ENCODE data around the gene OR2V2. TPM values are rescaled to one million over a fixed set of nuclear protein-coding genes. Genes with fewer than 3 reads are reported as not detected.

OR2V2 gene
- total and polyA plus RNA-seq, 4 donors = not detected

GRCh38 chr5:181130832-181131496 lies 16.4 kb upstream of the OR2V2 start, which contains the start of gene OR2V1:
Gene OR2V1, minus strand, starts transcription at chr5:181131169. Its CDS starts 5,865 bp downstream, at chr5:181125304.
- peaks cover 0 to 22% (median 6%) of the 10 kb centered on the region in 3 donors for H3K27me3 ChIP-seq (ENCODE audit: control insufficient read depth in 3 of 3, insufficient read depth in 3 of 3, low read length in 2 of 3)
- no peak within 1 kb of the TSS for H3K27ac ChIP-seq (ENCODE audit: low read depth in 1 of 2, low read length in 1 of 2)
- no peak within 1 kb of the TSS for H3K9ac ChIP-seq (ENCODE audit: insufficient read depth in 1 of 2, low read length in 2 of 2)
- no peaks in the 10 kb centered on the region for H3K9me3 ChIP-seq (ENCODE audit: control insufficient read depth in 4 of 4, insufficient read depth in 3 of 4, low read length in 3 of 4)
- WGBS, 2 donors = 77 to 83% methylated on average over 14 of the region's 14 CpGs
- DNase-seq = no peak
- ATAC-seq (ENCODE audit: insufficient read depth, low FRiP score) = no peak
- peaks cover 0 to 2% (median 0%) of the 10 kb centered on the region in 5 donors for H3K4me1 ChIP-seq (ENCODE audit: control insufficient read depth in 5 of 5, insufficient read depth in 5 of 5, low read length in 5 of 5)
- H3K4me3 ChIP-seq = no peak within 1 kb of the TSS
- TF ChIP-seq CTCF (IDR thresholded peaks at IDR 0.05; ENCODE audit: control extremely low read depth, extremely low read depth) = no peak
- H3K36me3 ChIP-seq (ENCODE audit: control insufficient read depth in 4 of 4, insufficient read depth in 4 of 4, low read length in 4 of 4) = no peaks in the 10 kb centered on the region

GRCh38 chr5:181131514-181131913 lies 15.9 kb upstream of the OR2V2 start:
- peaks cover 0 to 4% (median 1%) of the 10 kb centered on the region in 4 donors for H3K9me3 ChIP-seq (ENCODE audit: control insufficient read depth in 4 of 4, insufficient read depth in 3 of 4, low read length in 3 of 4)
- no peak overlapping the region for H3K4me3 ChIP-seq
- H3K9ac ChIP-seq (ENCODE audit: insufficient read depth in 1 of 2, low read length in 2 of 2) = no peak overlapping the region
- WGBS, 2 donors = 77 to 81% methylated on average over 11 of the region's 11 CpGs
- ATAC-seq (ENCODE audit: insufficient read depth, low FRiP score) (no peak), DNase-seq (no peak)
- peaks cover 0 to 2% (median 0%) of the 10 kb centered on the region in 5 donors for H3K4me1 ChIP-seq (ENCODE audit: control insufficient read depth in 5 of 5, insufficient read depth in 5 of 5, low read length in 5 of 5)
- TF ChIP-seq CTCF (IDR thresholded peaks at IDR 0.05; ENCODE audit: control extremely low read depth, extremely low read depth) = no peak
- no peaks in the 10 kb centered on the region for H3K36me3 ChIP-seq (ENCODE audit: control insufficient read depth in 4 of 4, insufficient read depth in 4 of 4, low read length in 4 of 4)
- H3K27ac ChIP-seq (ENCODE audit: low read depth in 1 of 2, low read length in 1 of 2) = no peak overlapping the region
- H3K27me3 ChIP-seq (ENCODE audit: control insufficient read depth in 3 of 3, insufficient read depth in 3 of 3, low read length in 2 of 3) = peaks cover 0 to 19% (median 6%) of the 10 kb centered on the region in 3 donors

GRCh38 chr5:181133083-181133482 lies 14.3 kb upstream of the OR2V2 start:
- H3K9me3 ChIP-seq (ENCODE audit: control insufficient read depth in 4 of 4, insufficient read depth in 3 of 4, low read length in 3 of 4) = peaks cover 0 to 5% (median 4%) of the 10 kb centered on the region in 4 donors
- no peak for ATAC-seq (ENCODE audit: insufficient read depth, low FRiP score)
- DNase-seq = no peak
- 74 to 87% methylated on average over 3 of the region's 3 CpGs for WGBS, 2 donors
- peaks cover 0 to 17% (median 6%) of the 10 kb centered on the region in 3 donors for H3K27me3 ChIP-seq (ENCODE audit: control insufficient read depth in 3 of 3, insufficient read depth in 3 of 3, low read length in 2 of 3)
- TF ChIP-seq CTCF (IDR thresholded peaks at IDR 0.05; ENCODE audit: control extremely low read depth, extremely low read depth) = no peak
- H3K4me3 ChIP-seq = no peak overlapping the region
- no peak overlapping the region for H3K9ac ChIP-seq (ENCODE audit: insufficient read depth in 1 of 2, low read length in 2 of 2)
- H3K36me3 ChIP-seq (ENCODE audit: control insufficient read depth in 4 of 4, insufficient read depth in 4 of 4, low read length in 4 of 4) = no peaks in the 10 kb centered on the region
- peaks cover 0 to 2% (median 0%) of the 10 kb centered on the region in 5 donors for H3K4me1 ChIP-seq (ENCODE audit: control insufficient read depth in 5 of 5, insufficient read depth in 5 of 5, low read length in 5 of 5)
- H3K27ac ChIP-seq (ENCODE audit: low read depth in 1 of 2, low read length in 1 of 2) = no peak overlapping the region

All from lung (tissue), 12 donors.